ENCODE results near the gene GRHL3.

The GRHL3 gene

GRCh38 chr1:24403806-24404205, 84.6 kb downstream of the GRHL3 start:
- DNase-seq: no peak

All from cerebellar nuclear complex (tissue), 1 donor.